Stimulated activated CD4-positive, alpha-beta T cell treated with anti-CD3 and anti-CD28 coated beads, Interleukin-4, amount 100 ng/mL, for 48 hours (primary cell): ENCODE results near the gene PCCB.
"Not testable (repeated sequence)": the region's sequence is repeated elsewhere in the genome, so short reads cannot be mapped to it uniquely, and the experiment has no call there.

Experiments
- DNase-seq, 2 donors: peaks; one replicate each; pipeline ENCODE4 v3.0.0-alpha.2; 2020; ENCODE audit warnings: low read depth in 2 of 2

Gene PCCB

DNA sequence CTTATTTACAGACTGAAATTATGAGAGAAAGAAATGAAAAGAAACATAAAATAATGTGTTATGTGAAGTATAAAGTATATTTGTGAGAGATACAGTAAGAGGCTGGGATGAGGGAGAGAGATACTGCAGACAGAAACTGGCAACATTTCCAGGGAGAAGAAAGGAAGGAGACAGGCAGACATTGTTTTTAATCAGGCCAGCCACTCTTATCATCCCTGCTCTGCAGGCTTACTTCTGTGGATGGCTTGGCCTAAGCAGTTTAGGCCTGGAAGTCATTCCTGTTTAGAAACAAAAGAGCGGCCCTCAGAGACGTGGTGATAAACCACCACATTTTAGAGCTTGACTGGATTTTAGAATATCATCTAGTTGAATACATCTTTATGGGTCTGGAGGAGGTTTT is 12.4 kb downstream of the PCCB start:
- no peak for DNase-seq

DNA sequence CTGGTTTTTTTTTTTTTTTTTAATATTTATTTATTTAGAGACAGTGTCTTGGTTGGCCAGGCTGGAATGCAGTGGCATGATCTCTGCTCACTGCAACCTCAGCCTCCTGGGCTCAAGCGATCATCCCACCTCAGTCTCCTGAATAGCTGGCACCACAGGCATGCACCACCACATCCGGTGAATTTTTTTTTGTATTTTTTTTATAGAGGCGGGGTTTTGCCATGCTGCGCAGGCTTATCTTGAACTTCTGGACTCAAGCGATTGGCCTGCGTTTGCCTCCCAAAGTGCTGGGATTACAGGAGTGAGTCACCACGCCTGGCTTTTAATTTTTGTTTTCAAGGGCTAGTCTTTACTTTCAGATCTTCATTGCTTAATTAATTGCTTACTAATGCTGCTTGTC is 13.1 kb downstream of the PCCB start:
- no peak for DNase-seq

GRCh38 chr3:136266468-136267125 is 16.5 kb downstream of the PCCB start:
- not testable (repeated sequence) for DNase-seq

GRCh38 chr3:136267235-136267634 is 17.1 kb downstream of the PCCB start:
- DNase-seq: no peak

DNA sequence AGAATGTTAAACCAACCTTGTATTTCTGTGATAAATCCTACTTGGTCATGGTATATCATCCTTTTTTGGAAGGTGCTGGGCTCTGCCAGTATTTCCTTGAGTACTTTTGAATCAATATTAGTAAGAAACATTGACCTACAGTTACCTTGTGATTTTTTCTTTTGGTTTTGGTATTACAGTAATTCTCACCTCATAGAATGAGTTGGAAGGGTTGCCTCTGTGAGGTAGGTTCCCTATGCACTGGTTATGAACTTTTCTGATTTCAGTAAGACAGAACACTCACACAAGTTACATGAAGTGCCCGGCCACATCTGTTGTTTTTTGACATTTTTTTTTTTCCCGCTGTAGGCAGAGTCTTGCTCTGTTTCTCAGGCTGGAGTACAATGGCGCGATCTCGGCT is 20.0 kb downstream of the PCCB start:
- DNase-seq: no peak

DNA sequence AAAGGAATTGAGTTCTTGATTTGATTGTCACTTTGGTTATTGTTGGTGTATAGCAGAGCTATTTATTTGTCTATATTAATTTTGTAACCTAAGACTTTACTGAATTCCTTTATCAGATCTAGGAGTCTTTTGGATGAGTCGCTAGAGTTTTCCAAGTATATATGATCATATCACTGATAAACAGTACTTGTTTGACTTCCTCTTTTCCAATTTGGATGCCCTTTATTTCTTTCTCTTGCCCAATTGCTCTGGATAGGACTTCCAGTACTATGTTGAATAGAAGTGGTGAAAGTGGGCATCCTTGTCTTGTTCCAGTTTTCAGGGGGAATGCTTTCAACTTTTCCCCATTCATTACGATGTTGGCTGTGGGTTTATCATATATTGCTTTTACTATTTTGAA is 21.5 kb downstream of the PCCB start:
- DNase-seq: not testable (repeated sequence)

DNA sequence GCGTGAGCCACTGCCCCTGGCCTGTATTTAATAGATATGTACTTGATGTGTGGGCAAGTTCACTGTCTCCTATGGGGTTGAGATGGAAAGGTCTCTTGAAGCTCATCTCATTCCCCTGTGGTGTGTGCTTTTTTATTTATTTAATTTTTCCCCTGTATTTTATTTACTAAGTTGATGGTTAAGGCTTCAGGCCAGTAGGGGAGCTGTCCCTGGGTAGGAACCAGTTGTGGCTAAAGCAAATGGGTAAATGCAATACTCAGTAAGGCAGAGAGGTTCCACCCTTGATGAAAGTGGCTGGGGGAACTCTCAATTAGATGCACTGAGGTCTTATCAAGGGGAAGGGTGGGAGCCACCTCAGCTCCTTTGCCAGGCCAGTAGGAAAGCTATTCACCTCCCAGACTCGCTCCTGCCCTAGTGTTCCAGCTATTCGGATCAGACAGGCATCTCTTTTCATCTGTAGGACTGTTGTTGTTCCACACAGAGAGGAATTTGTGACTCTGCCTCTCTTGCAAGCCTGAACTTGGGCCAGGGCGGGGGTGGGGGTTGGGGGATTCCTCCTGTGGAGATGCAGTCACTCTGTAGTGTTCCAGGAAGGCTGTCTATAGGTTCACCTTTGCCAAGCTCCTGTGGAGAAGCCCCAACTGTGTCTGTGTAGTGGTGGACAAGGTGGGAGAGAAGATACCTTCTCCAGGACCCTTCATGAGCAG is 26.1 kb downstream of the PCCB start:
- DNase-seq: no peak

- DNase-seq: no peak
Observed at GRCh38 chr3:136277115-136277514, 27.0 kb downstream of the PCCB start.

- no peak for DNase-seq
Observed at GRCh38 chr3:136277634-136278033, 27.5 kb downstream of the PCCB start.

DNA sequence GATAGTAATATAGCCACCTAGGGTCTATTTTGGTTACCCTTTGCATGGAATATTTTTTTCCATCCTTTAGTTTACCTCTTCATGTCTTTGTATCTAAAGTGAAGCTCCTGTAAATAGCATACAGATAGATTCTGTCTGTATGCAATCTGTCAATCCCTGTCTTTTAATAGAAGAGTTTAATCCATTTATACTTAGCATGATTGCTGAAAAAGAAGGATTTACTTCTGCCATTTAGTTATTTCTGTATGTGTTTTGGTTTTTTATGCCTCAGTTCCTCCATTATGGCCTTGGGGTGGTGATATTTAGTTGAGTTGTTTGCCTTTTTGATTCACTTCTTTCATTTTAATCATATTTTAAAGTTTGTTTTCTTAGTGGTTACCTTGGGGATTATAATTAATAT is 29.0 kb downstream of the PCCB start:
- DNase-seq: no peak

DNA sequence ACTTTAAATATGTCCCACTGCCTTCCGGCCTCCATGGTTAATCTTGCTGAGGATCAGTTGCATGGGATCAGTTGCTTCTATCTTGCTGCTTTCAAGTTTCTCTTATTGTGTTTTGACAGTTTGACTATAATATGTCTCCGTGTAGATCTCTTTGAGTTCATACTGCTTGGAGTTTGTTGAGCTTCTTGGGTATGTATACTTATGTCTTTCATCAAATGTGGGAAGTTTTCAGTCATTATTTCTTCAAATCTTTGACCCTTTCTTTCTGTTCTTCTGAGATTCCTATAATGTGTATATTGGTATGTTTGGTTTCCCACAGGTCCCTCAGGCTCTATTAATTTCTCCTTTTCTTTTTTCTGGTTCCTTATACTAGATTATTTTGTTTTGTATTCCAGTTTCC is 30.8 kb downstream of the PCCB start:
- DNase-seq: no peak

- no peak for DNase-seq
Observed at GRCh38 chr3:136281966-136282520, 31.9 kb downstream of the PCCB start.

GRCh38 chr3:136283627-136284026 is 33.5 kb downstream of the PCCB start:
- DNase-seq: no peak

DNA sequence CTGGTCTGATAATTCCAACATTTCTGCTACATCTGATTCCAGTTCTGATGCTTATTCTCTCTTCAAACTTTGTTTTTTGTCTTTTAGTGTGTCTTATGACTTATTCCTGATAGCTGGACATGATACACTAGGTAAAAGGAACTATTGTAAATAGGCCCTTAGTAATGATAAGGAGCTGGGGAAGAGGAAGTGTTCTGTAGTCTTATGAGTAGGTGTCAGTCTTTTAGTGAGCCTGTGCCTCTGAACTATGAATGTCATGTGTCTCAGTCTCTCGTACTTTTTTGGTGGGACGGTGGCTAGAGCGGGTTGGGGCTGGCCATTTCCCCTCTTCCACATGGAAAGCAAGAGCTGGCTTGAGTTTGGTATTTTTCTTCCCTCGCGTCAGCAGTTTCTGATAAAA is 41.2 kb downstream of the PCCB start:
- DNase-seq: no peak

GRCh38 chr3:136292500-136292899 is 42.4 kb downstream of the PCCB start:
- no peak for DNase-seq

DNA sequence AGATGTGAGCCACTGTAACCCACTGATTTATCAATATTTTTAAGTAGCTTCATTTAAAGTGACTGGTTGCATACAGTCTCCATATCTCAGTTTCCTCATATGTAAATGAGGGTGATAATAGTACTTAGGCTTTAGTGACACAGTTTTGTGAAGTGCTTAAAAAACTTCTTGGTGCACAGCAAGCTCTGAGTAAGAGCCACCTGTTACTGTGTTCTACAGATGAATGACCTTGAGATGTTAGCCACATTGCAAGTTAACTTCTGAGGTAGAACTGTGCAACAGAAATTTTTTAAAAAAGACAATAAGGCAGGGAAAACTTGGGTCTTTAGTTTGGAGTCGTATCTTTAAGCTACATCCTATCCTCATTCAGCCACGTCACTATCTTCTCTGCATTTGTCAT is 43.1 kb downstream of the PCCB start:
- DNase-seq: no peak

DNA sequence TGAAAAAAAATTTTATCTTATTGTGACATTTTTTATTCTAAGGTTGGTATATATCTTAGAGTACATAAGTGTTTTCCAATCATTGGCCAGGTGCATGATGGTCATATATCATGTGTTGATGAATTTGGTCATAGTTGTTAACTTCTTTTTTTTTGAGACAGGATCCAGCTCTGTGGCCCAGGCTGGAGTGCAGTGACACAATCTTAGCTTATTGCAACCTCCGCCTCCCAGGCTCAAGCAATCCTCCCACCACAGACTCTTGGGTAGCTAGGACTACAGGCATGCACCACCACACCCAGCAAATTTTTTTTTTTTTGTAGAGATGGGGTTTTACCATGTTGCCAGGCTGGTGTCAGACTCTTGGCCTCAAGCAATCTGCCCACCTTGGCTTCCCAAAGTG is 44.0 kb downstream of the PCCB start:
- no peak for DNase-seq

GRCh38 chr3:136296960-136297359 is 46.8 kb downstream of the PCCB start:
- no peak for DNase-seq

DNA sequence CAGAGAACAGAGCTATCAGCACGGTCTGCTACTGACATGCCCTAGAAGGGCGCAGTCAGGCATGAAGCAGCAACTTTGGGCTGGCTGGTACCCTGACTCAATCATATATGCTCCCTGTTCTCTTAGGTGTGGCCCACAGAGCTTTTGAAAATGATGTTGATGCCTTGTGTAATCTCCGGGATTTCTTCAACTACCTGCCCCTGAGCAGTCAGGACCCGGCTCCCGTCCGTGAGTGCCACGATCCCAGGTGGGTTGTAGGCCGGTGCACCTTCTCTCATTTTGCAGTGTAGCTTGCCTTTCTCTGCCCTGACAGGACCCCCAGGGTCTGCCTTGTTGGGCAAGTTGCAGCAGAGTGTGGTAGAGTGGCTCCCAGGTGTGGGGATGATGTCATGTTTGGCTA is 47.7 kb downstream of the PCCB start:
- no peak for DNase-seq

DNA sequence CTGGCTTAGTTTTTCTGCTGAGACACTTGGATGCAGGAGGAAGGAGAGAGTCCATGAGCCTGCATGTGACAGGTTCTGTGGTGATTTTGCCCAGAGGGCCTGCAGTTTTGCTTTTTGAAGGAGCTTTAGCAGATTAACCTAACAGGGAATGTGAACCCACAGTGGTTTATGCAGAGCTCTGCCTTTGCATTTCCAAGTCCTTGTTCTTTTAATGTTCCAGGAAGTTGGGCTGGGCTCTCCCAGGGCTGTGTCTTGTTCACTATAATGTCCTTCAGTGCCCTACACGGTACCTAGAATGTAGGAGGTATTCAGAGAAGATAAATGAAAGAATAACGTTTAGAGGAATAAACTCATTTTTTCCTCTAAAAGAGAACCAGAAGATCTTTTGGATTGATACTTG is 50.3 kb downstream of the PCCB start:
- no peak for DNase-seq

GRCh38 chr3:136305879-136306278 is 55.7 kb downstream of the PCCB start:
- DNase-seq: no peak

DNA sequence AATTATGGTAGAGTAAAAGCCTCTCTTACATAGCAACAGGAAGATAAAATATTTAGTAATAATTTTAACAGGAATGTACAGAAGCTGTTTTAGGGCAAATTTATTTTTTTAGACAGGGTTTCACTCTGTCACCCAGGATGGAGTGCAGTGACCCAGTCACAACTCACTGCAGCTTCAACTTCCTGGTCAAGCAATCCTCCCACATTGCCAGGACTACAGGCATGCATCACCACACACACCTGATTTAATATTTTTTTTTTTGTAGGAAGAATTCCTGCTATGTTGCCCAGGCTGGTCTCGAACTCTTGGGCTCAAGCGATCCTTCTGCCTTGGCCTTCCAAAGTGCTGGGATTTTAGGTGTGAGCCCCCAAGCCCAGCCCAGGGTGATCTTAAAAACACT is 61.1 kb downstream of the PCCB start:
- DNase-seq: no peak

- no peak for DNase-seq
Observed at GRCh38 chr3:136311968-136312367, 61.8 kb downstream of the PCCB start.
